ENCODE measurements around the gene CISD3.

CISD3 gene

GRCh38 chr17:38743556-38744171, 13.5 kb downstream of the CISD3 start:
- DNase-seq (ENCODE audit: low read depth in 2 of 2) = no peak

- DNase-seq (ENCODE audit: low read depth in 2 of 2) = no peak
Observed at GRCh38 chr17:38745545-38745944, 15.4 kb downstream of the CISD3 start.

DNA sequence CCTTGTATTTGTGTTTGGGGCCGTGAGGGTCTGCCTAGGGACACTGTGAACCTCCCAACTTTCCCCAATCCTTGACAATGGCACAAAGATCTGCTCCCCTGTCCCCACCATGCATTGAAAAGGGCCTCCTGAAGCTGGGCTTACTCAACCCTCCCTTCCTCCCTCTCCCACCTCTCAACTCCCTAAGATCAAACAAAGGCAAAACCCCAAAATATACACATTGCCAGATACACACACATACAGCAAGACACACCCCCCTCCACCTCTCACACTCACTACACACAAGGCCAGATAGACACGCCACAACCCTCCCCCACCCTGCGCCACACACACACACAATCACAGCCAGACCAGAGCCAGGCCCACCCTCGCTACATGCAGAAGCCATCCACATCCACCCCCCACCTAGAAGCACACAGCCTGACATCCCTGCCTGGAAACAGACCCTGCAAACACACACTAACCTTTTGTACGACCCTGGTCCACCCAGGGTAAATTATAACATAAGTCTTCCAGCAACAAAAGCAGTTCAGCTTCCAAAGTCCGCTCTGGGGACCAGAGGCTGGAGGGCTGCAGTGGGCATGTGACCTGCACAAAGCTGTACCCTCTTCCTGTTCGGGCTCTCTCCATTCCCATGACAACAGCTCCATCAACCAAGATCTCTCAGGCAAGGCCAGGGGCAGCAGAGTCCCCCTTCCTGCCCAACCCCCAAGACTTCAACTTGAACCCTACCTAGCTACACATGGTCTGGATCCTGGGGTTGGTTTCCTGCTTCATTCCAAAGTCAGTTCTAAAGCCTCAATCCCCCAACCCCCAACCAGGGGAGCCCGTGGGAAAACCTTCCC, 16.1 kb downstream of the CISD3 start:
- no peak for DNase-seq (ENCODE audit: low read depth in 2 of 2)

DNA sequence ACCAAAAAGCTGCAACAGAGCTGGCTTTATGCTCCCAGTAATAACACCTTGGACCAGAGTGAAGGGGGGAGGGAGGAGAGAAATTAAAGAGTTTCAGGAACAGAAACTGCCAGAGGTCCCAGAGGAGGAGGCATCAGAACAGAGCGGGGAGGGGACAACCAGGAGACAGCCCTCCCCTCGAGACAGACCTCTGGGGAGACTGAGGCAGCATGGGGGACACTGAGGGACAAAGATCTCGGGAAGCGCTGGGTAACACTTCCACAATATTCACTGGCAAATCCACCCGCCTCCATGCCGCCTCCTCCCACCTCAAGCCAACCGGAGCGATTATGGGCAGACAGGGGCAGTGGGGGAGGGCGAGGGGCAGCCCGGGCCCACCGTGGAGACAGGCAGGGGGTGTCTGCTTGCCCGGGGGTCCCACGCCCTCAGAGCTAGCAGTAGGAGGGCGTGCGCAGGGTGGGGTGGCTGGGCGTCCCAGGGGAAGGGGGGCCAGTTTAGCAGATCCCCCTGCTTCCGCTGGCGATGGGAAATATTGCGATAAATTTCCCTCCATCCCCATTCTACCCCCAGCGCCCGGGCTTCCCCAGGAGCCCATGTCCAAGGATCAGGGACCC, 16.8 kb downstream of the CISD3 start:
- DNase-seq (ENCODE audit: low read depth in 2 of 2) = no peak

DNA sequence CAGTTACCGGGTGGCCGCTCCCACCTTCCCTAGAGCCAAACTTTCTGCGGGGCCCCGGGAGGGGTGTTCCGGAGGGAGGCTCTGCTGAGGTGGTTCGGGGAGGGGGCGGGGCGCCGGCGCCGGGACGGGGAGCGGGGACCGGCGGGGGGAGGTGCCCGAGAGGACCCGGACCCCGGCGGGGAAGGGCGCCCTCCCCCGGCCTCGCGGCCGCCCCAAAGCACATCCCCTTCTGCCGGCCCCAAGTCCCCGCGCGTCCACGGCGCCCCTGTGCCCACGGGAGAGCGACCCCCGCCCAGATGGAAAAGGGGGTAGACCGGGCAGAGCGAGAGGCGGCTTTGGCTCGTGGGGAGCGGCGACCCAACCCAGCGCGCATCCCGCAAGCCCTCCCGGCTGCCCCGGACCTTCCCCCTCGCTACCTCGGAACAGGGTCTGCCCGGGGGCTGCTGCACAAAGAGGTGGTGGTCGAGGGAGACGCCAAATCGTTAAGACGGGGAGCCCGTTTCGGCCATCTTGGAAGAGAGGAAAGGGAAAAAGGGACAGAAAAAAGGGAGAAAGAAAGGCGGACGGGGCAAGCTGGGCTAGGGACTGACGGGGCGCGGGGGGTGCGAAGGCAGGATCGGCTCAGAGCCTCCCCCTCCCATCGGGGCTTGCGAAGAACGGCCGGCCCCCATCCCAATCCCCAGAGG, 17.5 kb downstream of the CISD3 start:
- no peak for DNase-seq (ENCODE audit: low read depth in 2 of 2)

GRCh38 chr17:38748149-38748891, 18.2 kb downstream of the CISD3 start, which contains the start of gene PCGF2:
TSS of gene PCGF2 (minus strand) at chr17:38748336. CDS start at chr17:38740402, 7,934 bp downstream.
- no peak for DNase-seq (ENCODE audit: low read depth in 2 of 2)

- no peak for DNase-seq (ENCODE audit: low read depth in 2 of 2)
Observed at GRCh38 chr17:38748892-38749222, 18.7 kb downstream of the CISD3 start.

GRCh38 chr17:38749223-38750043, 19.3 kb downstream of the CISD3 start:
- no peak for DNase-seq (ENCODE audit: low read depth in 2 of 2)

- no peak for DNase-seq (ENCODE audit: low read depth in 2 of 2)
Observed at GRCh38 chr17:38750044-38750311, 19.8 kb downstream of the CISD3 start.

GRCh38 chr17:38750312-38751121, 20.4 kb downstream of the CISD3 start:
- no peak for DNase-seq (ENCODE audit: low read depth in 2 of 2)

- no peak for DNase-seq (ENCODE audit: low read depth in 2 of 2)
Observed at GRCh38 chr17:38751144-38751807, 21.1 kb downstream of the CISD3 start.

- DNase-seq (ENCODE audit: low read depth in 2 of 2) = peak; percentile 56 to 62
Observed at GRCh38 chr17:38751808-38752307, 21.7 kb downstream of the CISD3 start.

GRCh38 chr17:38752308-38753070, 22.3 kb downstream of the CISD3 start, which contains the start of gene PSMB3:
TSS of gene PSMB3 (plus strand) at chr17:38752741. CDS start at chr17:38752827, 86 bp downstream.
- peak; percentile 91 to 96 for DNase-seq (ENCODE audit: low read depth in 2 of 2)

DNA sequence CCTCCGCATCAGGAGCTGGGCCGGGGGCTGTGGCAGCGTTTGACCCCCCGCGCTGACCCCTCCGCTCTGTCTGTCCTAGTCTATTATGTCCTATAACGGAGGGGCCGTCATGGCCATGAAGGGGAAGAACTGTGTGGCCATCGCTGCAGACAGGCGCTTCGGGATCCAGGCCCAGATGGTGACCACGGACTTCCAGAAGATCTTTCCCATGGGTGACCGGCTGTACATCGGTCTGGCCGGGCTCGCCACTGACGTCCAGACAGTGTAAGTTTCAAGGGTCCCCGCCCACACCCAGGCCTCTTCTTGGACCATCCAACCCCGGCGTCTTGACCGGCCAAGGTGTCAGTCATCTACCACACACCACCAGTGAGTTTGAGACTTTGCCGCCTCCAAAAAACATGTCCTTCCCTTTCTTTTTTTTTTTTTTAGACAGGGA, 22.9 kb downstream of the CISD3 start:
- no peak for DNase-seq (ENCODE audit: low read depth in 2 of 2)

DNA sequence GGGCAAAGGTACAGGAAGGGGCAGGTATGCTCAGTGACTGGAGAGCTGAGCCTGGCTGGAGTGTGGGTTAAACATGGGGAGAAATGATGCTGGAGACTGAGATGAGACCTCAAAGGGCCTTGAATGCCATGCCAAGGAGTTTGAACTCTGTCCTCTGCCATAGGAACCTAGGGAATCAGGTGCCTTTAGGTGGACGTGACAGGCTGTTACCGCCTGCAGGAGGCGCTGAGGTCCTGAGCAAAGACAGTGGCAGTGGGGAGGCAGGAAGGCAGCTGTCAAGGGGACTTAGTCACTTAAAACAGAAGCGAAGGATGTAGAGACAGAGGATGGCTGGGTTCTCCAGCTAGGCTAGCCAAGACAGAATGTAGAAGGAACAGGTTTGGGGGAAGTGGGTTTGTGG, 31.5 kb downstream of the CISD3 start:
- DNase-seq (ENCODE audit: low read depth in 2 of 2) = no peak

DNA sequence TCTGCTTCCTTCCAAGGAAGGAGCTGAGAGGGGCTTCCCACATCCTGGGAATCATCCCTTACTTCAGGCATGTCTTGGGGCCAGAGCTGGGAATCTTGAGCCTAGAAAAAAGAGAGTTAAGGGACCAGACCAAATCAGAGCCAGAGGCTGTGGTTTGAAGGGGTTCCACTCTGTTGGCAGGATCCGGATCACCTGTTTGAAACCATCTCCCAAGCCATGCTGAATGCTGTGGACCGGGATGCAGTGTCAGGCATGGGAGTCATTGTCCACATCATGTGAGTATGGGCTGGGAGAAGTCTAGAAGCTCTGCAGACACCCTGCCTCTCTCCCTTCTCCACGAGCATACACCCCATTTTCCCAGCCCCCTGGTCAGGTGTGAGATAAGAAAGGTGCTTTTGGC, 32.1 kb downstream of the CISD3 start:
- DNase-seq (ENCODE audit: low read depth in 2 of 2) = no peak

DNA sequence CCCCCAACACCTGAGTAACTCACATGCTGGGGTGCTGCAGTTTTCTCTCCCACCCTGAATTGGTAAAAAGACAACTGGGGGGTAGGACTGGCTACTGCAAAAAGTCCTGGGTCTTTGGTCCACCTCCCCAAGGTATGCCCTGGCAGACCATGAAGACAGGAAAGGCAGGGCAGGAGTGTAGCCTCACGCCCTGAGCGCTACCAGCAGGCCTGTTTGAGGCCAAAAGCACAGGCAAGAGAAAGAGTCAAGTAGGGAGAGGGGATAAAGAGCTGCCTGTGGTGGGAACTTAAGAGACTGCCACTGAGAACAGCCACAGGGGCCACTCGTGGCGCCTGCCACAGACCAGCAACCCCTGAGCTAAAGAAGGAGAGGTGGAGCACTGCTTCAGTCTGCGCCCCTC, 36.2 kb downstream of the CISD3 start:
- no peak for DNase-seq (ENCODE audit: low read depth in 2 of 2)

DNA sequence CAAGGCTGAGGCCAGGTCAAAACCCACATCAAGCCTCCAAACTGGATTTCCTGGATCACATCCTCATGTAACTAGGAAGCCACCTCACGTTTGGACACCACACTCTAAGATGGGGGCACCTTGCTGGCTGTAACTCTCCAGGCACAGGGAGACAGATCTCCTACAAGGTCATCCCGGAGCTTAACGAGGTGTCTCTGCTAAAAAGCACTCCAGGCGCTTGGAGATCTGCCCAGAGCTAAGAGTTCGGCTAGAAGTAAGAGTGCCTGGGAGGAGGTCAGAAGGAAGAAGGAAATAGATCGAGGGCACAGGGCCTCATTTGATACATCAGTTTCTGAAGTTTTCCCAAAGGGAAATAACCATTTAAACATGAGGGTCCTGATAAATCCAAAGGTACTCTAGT, 38.3 kb downstream of the CISD3 start:
- DNase-seq (ENCODE audit: low read depth in 2 of 2) = no peak

All from activated CD8-positive, alpha-beta memory T cell treated with anti-CD3 and anti-CD28 coated beads for 4 hours (primary cell).